22Rv1 (cell line): ENCODE measurements around the gene CFD.

ENCODE experiments used
- H3K27ac ChIP-seq: fragments of 450-650 bp; 2 replicates; pipeline ENCODE4 v1.5.1; 2017
- CTCF ChIP-seq: fragments of 450-650 bp; IDR thresholded peaks from 2 replicates; pipeline ENCODE4 v1.5.1; 2017; ENCODE audit warnings: mild to moderate bottlenecking
- ZFX ChIP-seq: fragments of 450-650 bp; IDR thresholded peaks from 2 replicates; pipeline ENCODE4 v1.6.1; 2017; ENCODE audit warnings: antibody characterized with exemption, borderline replicate concordance

The CFD gene

GRCh38 chr19:858284-858683, 1.2 kb upstream of the CFD start:
- no peak overlapping the region for H3K27ac ChIP-seq
- TF ChIP-seq CTCF (no peak), ZFX (no peak)

DNA sequence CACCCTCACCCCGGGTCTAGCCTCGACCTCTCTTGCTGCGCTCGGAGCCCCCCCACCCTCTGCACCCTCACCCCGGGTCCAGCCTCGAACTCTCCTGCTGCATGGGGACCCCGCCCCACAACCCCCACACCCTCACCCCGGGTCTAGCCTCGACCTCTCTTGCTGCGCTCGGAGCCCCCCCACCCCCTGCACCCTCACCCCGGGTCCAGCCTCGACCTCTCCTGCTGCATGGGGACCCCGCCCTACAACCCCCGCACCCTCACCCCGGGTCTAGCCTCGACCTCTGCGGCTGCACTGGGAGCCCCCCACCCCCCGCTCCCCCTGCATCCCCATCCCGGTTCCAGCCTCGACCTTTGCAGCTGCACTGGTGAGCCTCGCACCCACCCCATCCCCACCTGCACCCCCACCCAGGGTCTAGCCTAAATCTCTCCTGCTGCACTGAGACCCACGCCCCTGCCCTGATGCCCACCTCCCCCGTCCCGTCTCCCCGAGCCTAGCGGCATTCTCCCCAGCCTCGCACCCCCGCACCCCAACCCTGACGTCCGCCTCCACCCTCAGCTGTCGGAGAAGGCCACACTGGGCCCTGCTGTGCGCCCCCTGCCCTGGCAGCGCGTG, 1.8 kb downstream of the CFD start:
- TF ChIP-seq CTCF (no peak), ZFX (no peak)
- peak overlapping the region; percentile 88 for H3K27ac ChIP-seq

DNA sequence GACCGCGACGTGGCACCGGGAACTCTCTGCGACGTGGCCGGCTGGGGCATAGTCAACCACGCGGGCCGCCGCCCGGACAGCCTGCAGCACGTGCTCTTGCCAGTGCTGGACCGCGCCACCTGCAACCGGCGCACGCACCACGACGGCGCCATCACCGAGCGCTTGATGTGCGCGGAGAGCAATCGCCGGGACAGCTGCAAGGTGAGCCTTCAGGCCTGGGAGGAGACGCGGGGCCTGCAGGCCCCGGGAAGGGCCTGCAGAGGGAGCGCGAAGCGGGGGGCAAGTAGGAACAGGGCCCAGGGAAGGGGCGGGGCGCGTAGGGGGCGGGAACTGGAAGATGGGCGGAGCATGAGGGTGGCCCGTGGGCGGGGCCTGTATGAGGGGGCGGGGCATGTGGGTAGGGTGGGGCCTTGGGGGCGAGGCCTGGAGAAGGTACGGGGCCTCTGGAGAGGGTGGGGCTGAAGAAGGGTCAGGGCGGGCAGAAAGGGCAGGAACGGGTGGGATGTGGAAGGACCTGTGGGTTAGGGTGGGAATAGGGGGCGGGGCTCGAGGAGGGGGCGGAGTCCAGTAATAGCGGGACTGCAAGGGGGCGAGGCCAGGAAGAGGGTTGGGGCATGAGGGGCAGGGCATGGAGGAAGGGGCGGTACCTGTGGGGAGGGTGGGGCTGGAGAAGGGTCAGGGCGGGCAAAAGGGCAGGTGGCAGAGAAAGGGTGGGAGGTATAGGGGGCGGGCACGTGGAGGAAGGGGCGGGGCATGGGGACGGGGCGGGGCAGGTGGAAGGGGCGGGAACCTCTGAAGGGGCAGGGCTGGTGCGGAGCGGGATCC, 2.5 kb downstream of the CFD start:
- TF ChIP-seq ZFX (no peak), CTCF (peak; percentile 71)
- peak overlapping the region; percentile 88 for H3K27ac ChIP-seq

GRCh38 chr19:862581-863314, 3.3 kb downstream of the CFD start:
- peak overlapping the region; percentile 88 for H3K27ac ChIP-seq
- no peak for TF ChIP-seq CTCF
- no peak for TF ChIP-seq ZFX

- peak overlapping the region; percentile 88 for H3K27ac ChIP-seq
- TF ChIP-seq CTCF (no peak), ZFX (no peak)
These were observed 3.8 kb downstream of the CFD start for GRCh38 chr19:863315-863620.

GRCh38 chr19:866769-867300, 7.4 kb downstream of the CFD start:
- H3K27ac ChIP-seq: peak overlapping the region; percentile 71; the same call in 1 of the 2 replicates
- TF ChIP-seq ZFX: no peak
- no peak for TF ChIP-seq CTCF

GRCh38 chr19:867301-867793, 7.9 kb downstream of the CFD start:
- peak overlapping the region; percentile 71 for H3K27ac ChIP-seq
- no peak for TF ChIP-seq ZFX
- TF ChIP-seq CTCF: no peak
